IPS-NIHi7 (cell line): ENCODE results near the gene SMAD7.

Experiments used
- DNase-seq: peaks from one replicate; pipeline ENCODE4 v3.0.0; 2012; ENCODE audit warnings: mixed read lengths; ENCODE audit errors: extremely low spot score

Gene SMAD7

DNA sequence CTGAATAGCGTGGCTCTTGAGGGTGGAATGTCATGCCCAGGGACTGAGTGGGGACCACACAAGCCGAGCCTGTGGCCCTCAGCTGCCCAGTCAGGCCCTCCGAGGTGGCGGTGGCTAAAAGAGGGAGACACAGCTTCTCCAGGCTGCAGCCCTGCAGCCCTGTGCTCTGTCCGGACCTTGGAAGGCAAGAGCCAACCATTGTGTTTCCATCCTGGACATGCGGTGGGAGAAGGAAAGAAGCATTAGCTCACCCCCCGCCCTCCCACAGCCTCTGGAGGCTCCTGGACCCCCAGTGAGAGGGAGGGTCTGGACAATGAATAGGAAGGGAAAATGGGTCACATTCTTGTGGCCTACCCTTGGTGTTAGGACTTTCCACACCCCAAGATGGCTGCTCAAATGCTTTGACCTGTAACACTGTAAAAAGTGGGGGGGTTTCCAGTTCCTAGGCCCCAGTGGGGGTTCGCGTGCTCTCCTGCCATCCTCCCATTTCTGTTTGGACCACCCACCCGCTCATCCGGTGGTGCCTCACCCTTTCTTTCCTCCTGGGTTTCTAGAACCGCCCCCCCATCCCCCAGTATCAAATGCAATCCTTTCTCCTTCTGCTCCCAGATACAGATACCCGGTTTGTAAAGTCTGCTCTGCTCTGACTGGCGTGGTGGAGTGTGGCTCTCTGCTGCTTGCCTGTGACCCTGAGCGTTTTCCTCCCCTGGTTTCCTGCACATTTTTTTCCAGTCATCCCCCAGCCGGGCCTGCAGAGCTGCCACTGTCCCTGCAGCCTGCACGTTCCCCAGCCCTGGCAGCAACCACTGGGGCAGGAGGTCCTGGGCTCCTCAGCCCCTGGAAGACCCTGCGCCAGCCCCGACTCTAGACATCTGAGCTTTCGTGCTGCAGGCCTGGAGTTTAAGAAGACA is 36.3 kb upstream of the SMAD7 start:
- DNase-seq = no peak

- DNase-seq = no peak
These were observed 34.4 kb upstream of the SMAD7 start for GRCh38 chr18:48985161-48985560.

- no peak for DNase-seq
These were observed 33.1 kb upstream of the SMAD7 start for GRCh38 chr18:48983793-48984437.

- DNase-seq = no peak
These were observed 31.5 kb upstream of the SMAD7 start for GRCh38 chr18:48982266-48982665.

GRCh38 chr18:48979944-48980890 is 29.5 kb upstream of the SMAD7 start:
- DNase-seq = no peak

- no peak for DNase-seq
These were observed 27.1 kb upstream of the SMAD7 start for GRCh38 chr18:48977914-48978313.

- DNase-seq = peak; percentile 92
These were observed 25.3 kb upstream of the SMAD7 start for GRCh38 chr18:48975817-48976649.

GRCh38 chr18:48975120-48975816 is 24.5 kb upstream of the SMAD7 start:
- DNase-seq = no peak

DNA sequence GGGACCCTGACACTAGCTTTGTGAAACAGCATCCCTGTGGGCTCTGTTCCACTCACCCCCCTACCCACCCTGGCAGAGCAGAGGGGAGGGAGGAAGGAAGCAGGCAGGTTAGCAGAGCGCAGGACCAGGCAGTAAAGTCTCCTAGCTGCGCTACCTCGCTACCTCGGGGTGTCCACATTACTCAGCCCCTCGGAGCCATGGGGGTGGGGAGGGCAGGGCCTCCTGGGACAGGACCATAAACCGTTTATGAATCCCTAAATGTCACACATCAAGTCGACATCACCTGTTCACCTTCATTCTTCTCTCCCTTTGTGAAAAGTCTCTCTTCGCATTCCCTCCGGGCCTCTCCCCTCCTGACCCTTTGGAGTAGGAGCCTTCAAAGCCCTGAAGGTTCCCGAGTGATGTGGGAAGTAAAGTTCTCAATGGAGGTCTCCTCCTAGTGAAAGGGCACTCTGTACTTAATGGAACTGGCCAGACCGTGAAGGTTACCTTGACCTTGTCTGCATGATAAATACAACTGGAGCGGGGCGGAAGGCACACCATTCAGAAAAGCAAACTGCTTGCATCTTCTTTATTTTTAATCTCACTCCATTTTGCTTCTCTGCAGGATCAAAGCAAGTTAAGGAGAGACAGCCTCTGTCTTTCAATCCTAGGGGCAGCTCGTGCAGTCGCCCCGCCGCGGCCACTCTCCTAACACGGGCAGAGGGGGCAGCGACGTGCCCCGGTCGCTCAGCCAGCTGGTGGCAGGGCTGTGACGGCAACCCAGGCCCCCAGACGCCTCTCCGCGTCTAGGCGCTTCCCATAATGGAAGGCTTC is 23.7 kb upstream of the SMAD7 start:
- DNase-seq = no peak

GRCh38 chr18:48973731-48974130 is 23.0 kb upstream of the SMAD7 start:
- no peak for DNase-seq

DNA sequence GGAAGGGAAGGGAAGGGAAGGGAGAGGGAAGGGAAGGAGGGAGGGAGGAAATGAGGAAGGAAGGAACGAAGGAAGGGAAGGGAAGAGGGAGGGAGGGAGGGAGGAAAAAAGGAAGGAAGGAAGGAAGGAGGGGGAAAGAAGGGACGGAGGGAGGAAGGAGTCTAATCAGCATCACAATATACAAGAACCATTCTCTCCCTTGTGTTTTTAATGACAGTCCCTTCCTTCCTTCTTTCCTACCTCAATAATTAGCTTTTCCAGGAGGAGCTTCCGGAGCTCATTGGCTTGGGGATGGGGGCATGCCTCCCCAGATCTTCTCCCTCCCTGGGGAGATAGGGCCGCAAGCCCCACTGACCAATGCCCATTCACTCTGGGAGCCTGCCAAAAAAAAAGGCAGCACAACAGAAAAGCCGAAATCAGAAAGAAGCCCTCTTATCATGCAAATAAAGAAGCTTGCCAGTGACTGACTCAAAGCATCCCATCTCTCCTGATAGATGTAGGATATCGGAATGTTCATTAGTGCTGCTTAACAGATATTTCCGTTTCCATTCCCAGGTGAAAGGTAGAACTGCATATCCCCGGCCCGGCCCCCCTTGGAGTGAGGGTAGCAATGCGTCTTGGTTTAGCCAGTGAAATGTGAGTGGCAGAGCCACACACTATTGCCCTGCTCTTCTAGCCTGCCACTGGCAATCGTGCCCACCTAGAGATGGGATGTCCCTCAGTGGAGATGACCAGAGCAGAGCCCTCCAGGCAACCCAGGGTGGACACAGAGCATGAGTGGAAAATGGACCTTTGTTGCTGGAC is 17.8 kb upstream of the SMAD7 start:
- DNase-seq = no peak

DNA sequence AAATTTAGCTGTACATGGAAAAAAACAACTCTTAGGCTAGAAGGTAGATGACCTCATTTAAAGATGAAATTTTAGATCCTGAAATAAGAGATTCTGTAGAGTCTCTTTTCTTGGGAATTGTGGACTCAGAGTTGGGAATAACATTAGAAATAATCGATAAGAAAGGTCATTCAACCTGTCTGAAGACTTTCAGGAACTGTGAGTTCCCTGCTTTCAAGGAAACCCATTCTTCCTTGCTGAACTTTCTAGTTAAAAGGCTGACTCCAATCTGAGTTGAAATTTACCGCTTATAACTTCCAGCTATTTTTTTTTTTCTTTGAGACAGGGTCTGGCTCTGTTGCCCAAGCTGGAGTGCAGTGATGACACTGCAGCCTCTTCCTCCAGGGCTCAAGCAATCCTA is 16.8 kb upstream of the SMAD7 start:
- no peak for DNase-seq

- no peak for DNase-seq
These were observed 15.8 kb upstream of the SMAD7 start for GRCh38 chr18:48966523-48966922.

- DNase-seq = no peak
These were observed 13.1 kb upstream of the SMAD7 start for GRCh38 chr18:48963586-48964470.

- DNase-seq = no peak
These were observed 12.3 kb upstream of the SMAD7 start for GRCh38 chr18:48962994-48963561.

DNA sequence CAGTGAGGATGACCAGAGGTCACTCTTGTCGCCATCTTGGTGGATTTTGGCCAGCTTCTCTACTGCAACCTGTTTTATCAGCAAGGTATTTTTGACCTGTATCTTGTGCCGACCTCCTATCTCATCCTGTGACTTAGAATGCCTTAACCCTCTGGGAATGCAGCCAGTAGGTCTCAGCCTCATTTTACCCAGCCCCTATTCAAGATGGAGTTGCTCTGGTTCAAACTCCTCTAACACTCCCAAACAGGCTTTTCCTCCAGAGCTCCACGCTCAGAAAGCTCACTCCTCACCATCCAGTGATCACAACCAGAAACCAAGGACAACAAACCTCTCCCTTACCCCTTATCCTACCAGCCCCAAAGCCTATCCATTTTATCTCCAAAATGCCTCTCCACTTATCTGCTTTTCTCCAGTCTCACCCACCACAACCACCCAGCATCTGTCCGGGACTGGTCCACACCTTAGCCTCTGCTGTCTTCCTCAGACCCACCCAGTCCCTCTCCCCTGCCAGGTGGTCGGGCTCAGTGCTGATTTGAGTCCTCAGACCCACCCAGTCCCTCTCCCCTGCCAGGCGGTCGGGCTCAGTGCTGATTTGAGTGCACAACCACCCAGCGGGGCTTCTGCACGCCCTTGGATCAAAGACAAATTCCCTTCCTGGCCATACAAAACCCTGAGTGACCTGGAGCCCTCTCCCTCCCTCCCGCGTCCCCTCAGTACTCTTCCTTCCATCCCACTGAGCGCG is 11.7 kb upstream of the SMAD7 start:
- DNase-seq = no peak

DNA sequence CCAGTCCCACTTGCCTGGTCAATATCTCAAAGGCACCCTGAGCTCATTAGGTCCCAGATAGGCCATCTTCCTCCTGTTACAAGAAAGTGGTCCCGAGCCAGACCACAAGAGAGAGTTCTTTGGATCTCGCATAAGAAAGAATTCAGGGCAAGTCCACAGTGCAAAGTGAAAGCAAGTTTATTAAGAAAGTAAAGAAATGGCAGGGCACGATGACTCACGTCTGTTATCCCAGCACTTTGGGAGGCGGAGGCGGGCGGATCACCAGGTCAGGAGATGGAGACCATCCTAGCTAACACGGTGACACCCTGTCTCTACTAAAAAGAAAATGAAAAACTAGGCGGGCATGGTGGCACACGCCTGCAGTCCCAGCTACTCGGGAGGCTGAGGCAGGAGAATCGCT is 10.8 kb upstream of the SMAD7 start:
- DNase-seq = no peak
